Mesodermal cell (in vitro differentiated cells): ENCODE data around the gene CD200.

ENCODE experiments used
- H3K27ac ChIP-seq: 2 replicates; pipeline ENCODE4 v1.7.0; 2013; ENCODE audit warnings: mild to moderate bottlenecking, low read depth, low read length, moderate library complexity; ENCODE audit not compliant: severe bottlenecking
- H3K36me3 ChIP-seq: 2 replicates; pipeline ENCODE4 v1.7.1; 2013; ENCODE audit warnings: mild to moderate bottlenecking, low read length, moderate library complexity; ENCODE audit not compliant: control insufficient read depth, insufficient read depth
- H3K4me1 ChIP-seq: one replicate; pipeline ENCODE4 v1.7.1; 2013; ENCODE audit warnings: mild to moderate bottlenecking, low read length; ENCODE audit not compliant: insufficient read depth, control insufficient read depth, poor library complexity, severe bottlenecking
- H3K4me3 ChIP-seq: 2 replicates; pipeline ENCODE4 v1.7.0; 2013; ENCODE audit warnings: low read length, control low read depth, mild to moderate bottlenecking; ENCODE audit not compliant: insufficient read depth, poor library complexity, severe bottlenecking; ENCODE audit errors: extremely low read depth
- H3K9me3 ChIP-seq: 2 replicates; pipeline ENCODE4 v1.7.1; 2013; ENCODE audit warnings: mild to moderate bottlenecking, low read length, moderate library complexity; ENCODE audit not compliant: control insufficient read depth
- WGBS, 2 experiments: methylation state at CpG; one replicate each; pipeline ENCODE4 v1.1.5; 2013; ENCODE audit warnings: missing lambda C conversion rate in 2 of 2; ENCODE audit not compliant: insufficient coverage in 2 of 2; 5-methylcytosine and 5-hydroxymethylcytosine counted together

CD200 gene

DNA sequence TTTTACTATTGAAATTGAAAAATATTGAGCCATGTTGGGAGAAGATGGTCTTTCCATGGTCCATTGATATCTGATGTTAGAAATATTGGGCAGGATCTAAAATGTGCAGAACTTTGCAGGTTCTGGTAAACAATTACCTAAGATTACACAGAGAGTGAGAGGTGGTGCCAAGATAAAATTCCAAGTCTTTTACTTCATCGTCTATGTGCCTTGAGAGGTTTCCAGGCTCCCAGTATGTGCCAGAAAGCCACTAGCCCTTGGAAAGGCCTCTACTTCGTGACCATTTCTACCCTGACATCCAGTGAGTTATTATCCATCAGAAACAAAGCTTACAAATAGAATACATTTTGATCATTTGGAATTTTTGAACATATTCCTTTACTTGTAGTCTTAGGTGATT is 27.6 kb downstream of the CD200 start:
- no peaks in the 10 kb centered on the region for H3K9me3 ChIP-seq
- no peak overlapping the region for H3K4me3 ChIP-seq
- 100% methylated on average over 1 of the region's 2 CpGs; no CpG with 5 or more reads in 1 of the 2 experiments for WGBS, 2 experiments
- no peak overlapping the region for H3K27ac ChIP-seq
- peaks cover 7% of the 10 kb centered on the region for H3K36me3 ChIP-seq
- peaks cover 3% of the 10 kb centered on the region for H3K4me1 ChIP-seq

GRCh38 chr3:112362221-112362620 is 29.3 kb downstream of the CD200 start:
- peaks cover 7% of the 10 kb centered on the region for H3K36me3 ChIP-seq
- WGBS, 2 experiments = 100% methylated on average over 1 of the region's 2 CpGs; no CpG with 5 or more reads in 1 of the 2 experiments
- no peak overlapping the region for H3K4me3 ChIP-seq
- no peaks in the 10 kb centered on the region for H3K9me3 ChIP-seq
- H3K4me1 ChIP-seq = peaks cover 8% of the 10 kb centered on the region
- no peak overlapping the region for H3K27ac ChIP-seq

DNA sequence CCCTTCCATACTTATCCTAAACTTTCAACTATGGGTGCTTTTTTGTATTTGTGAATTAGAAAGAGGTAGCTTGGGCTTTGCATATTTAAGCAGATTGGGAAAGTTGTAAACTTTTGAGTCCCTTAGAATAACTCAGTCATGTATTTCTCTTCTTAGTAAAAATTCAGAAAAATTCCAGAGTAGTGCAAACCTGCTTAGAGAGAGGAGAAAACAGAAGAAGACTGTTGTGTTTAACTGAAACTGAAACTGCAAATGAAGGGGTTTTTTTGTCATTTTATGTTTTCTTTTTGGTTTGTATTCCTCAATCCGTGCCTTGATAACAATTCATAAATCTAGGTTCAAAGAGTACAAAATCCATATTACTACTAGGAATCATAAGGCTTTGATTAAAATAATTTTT is 31.3 kb downstream of the CD200 start:
- no peak overlapping the region for H3K4me3 ChIP-seq
- H3K9me3 ChIP-seq = no peaks in the 10 kb centered on the region
- peaks cover 7% of the 10 kb centered on the region for H3K36me3 ChIP-seq
- H3K27ac ChIP-seq = no peak overlapping the region
- no CpG with 5 or more reads among the region's 1 CpG for WGBS, 2 experiments
- H3K4me1 ChIP-seq = peaks cover 8% of the 10 kb centered on the region

DNA sequence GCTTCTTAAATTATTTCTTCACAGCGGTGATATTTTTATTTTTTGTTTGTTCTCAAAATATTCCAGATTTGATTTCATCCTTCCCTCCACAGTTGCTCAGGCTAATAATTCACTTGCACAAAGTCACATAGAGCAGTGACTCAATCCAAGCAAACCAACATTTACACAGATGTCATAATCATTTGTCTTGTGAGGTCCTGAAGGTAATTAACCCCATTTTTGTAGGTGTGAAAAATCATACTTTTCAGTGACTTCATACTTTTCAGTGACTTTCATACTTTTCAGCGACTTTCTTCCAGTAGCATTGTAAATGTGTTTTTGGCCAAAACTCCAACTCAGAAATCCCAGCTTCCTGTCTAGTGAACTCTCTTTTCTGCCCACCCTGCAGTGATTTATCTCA is 32.1 kb downstream of the CD200 start:
- no peaks in the 10 kb centered on the region for H3K9me3 ChIP-seq
- 100% methylated on average over 1 of the region's 2 CpGs for WGBS, 2 experiments
- no peak overlapping the region for H3K4me3 ChIP-seq
- peaks cover 8% of the 10 kb centered on the region for H3K4me1 ChIP-seq
- no peak overlapping the region for H3K27ac ChIP-seq
- H3K36me3 ChIP-seq = peaks cover 7% of the 10 kb centered on the region

DNA sequence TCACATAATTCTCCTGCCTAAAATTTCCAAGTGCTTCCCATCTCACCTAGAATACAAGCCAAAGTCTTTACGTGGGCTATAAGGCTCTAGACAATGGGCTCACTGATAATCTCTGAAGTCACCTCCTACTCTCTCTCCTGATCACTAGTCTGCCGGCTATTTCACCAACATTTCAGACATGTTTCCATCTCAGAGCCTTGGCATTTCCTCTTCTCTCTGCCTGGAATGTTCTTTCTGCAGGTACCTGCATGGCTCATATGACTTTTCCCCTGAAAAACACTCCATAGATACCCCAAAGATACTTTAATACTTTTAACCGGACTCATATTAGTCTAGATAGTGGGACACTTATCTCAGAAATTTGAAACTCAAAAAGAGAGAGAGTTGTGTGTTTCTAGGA is 32.7 kb downstream of the CD200 start:
- Histone ChIP-seq H3K4me3 (no peak overlapping the region), H3K36me3 (peaks cover 7% of the 10 kb centered on the region), H3K27ac (no peak overlapping the region), H3K9me3 (no peaks in the 10 kb centered on the region), H3K4me1 (peaks cover 8% of the 10 kb centered on the region)
- WGBS, 2 experiments = 78 to 79% methylated on average over 2 of the region's 3 CpGs

GRCh38 chr3:112366522-112366921 is 33.6 kb downstream of the CD200 start:
- no CpG with 5 or more reads among the region's 3 CpGs for WGBS, 2 experiments
- no peaks in the 10 kb centered on the region for H3K9me3 ChIP-seq

DNA sequence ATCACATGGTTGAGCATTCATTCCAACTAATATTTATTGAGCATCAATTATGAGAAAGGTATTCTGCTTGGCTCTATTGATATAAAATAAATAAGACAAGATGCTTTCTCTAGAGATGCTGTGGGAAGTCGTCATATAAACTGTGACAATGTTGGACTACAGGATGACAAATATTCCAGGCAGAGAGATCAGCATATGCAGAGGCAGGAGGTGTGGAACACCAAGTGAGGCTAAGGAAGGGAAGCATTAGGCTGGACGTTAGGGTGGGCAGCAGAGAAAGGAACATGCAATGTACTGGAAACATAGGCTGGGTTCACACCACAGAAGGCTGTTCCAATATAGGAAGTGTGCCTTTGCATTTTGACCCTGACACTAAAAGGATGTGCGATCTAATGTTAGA is 38.6 kb downstream of the CD200 start:
- Histone ChIP-seq H3K27ac (no peak overlapping the region), H3K4me3 (no peak overlapping the region), H3K36me3 (no peaks in the 10 kb centered on the region), H3K9me3 (no peaks in the 10 kb centered on the region), H3K4me1 (no peaks in the 10 kb centered on the region)
- WGBS, 2 experiments = 79 to 94% methylated on average over 2 to 3 of the region's 3 CpGs

More at GRCh38 chr3:112366522-112366921, 33.6 kb downstream of the CD200 start:
- Histone ChIP-seq H3K27ac (no peak overlapping the region), H3K4me3 (no peak overlapping the region), H3K4me1 (peaks cover 8% of the 10 kb centered on the region), H3K36me3 (peaks cover 7% of the 10 kb centered on the region)

DNA sequence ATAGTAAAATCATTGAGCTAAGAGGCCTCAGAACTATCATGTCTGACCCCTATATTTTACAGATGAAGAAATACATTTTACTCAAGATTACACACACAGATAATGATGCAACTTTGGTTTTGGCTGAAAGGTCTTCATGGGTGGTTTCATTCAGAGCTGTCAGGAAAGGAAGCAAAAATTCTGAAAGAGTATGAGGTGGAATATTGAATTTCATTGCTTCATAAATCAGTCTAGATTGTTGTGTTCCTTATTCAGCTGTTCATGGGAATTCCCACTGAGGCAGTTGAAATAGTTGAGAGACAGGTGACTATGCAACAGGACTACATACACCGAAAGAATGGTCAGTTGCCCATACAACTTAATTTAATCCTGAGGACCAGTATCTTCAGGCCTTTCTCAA is 39.4 kb downstream of the CD200 start:
- Histone ChIP-seq H3K27ac (no peak overlapping the region), H3K9me3 (no peaks in the 10 kb centered on the region), H3K4me3 (no peak overlapping the region), H3K36me3 (no peaks in the 10 kb centered on the region), H3K4me1 (no peaks in the 10 kb centered on the region)
- WGBS, 2 experiments = no CpG with 5 or more reads among the region's 1 CpG

GRCh38 chr3:112373476-112373875 is 40.5 kb downstream of the CD200 start:
- no CpG with 5 or more reads among the region's 4 CpGs for WGBS, 2 experiments
- Histone ChIP-seq H3K9me3 (no peaks in the 10 kb centered on the region), H3K36me3 (no peaks in the 10 kb centered on the region), H3K4me3 (no peak overlapping the region), H3K27ac (no peak overlapping the region), H3K4me1 (no peaks in the 10 kb centered on the region)

DNA sequence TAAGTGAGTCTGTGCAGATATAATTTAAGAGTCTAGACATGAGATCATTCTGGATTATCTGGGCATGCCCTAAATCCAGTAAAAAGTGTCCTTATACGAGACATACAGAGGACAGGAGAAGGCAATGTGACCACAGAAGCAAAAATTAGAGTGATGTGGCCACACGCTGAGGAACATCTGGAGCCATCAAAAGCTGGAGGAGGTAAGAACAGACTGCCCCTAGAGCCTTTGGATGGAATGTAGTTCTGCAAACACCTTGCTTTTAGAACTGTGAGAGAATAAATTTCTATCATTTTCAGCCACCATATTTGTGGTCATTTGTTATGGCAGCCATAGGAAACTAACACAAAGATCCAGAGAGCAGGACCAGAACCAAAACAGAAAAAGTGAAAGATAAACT is 41.0 kb downstream of the CD200 start:
- H3K9me3 ChIP-seq = no peaks in the 10 kb centered on the region
- peaks cover 3% of the 10 kb centered on the region for H3K4me1 ChIP-seq
- no peaks in the 10 kb centered on the region for H3K36me3 ChIP-seq
- no peak overlapping the region for H3K4me3 ChIP-seq
- no peak overlapping the region for H3K27ac ChIP-seq
- WGBS, 2 experiments = 89 to 92% methylated on average over 2 of the region's 2 CpGs

GRCh38 chr3:112374333-112374734 is 41.4 kb downstream of the CD200 start:
- Histone ChIP-seq H3K36me3 (no peaks in the 10 kb centered on the region), H3K4me1 (peaks cover 7% of the 10 kb centered on the region), H3K27ac (no peak overlapping the region), H3K9me3 (no peaks in the 10 kb centered on the region), H3K4me3 (no peak overlapping the region)
- WGBS, 2 experiments = 100% methylated on average over 2 to 4 of the region's 5 CpGs
